SU-DHL-6 (cell line): ENCODE results near the gene YJU2.
"Not testable (repeated sequence)": the region's sequence is repeated elsewhere in the genome, so short reads cannot be mapped to it uniquely, and the experiment has no call there.

Source experiments
- H2AFZ ChIP-seq: fragments of 200-600 bp; sonication (generic); 2 replicates; pipeline ENCODE4 v1.6.1; 2014; ENCODE audit warnings: low read depth, mild to moderate bottlenecking, moderate library complexity, mixed read lengths, antibody characterized with exemption, low read length; ENCODE audit not compliant: severe bottlenecking
- H3F3A ChIP-seq: fragments of 200-600 bp; shearing (Covaris generic); 2 replicates; pipeline ENCODE4 v1.6.0; 2016; ENCODE audit warnings: antibody characterized with exemption, mild to moderate bottlenecking; ENCODE audit not compliant: insufficient read depth
- H3K27ac ChIP-seq: fragments of 200-600 bp; sonication (generic); 2 replicates; pipeline ENCODE4 v1.5.1; 2016; ENCODE audit warnings: low read depth, mild to moderate bottlenecking, low read length, moderate library complexity, mixed read lengths
- H3K27me3 ChIP-seq: fragments of 200-600 bp; sonication (generic), shearing (Covaris generic); 2 replicates; pipeline ENCODE4 v1.6.0; 2014; ENCODE audit warnings: mild to moderate bottlenecking, low read length
- H3K36me3 ChIP-seq: fragments of 200-600 bp; sonication (generic); 2 replicates; pipeline ENCODE4 v1.6.1; 2014; ENCODE audit warnings: mild to moderate bottlenecking, low read length, mixed read lengths
- H3K4me2 ChIP-seq: fragments of 300-600, 200-600 bp; shearing (Covaris generic), sonication (generic); 2 replicates; pipeline ENCODE4 v1.6.0; 2014; ENCODE audit warnings: low read length, low read depth, mild to moderate bottlenecking; ENCODE audit not compliant: poor library complexity, severe bottlenecking
- H3K4me3 ChIP-seq: fragments of 200-600 bp; sonication (generic); 2 replicates; pipeline ENCODE4 v1.5.1; 2014; ENCODE audit warnings: antibody characterized with exemption, low read length, mild to moderate bottlenecking, mixed read lengths; ENCODE audit not compliant: insufficient read depth, poor library complexity, severe bottlenecking
- H3K79me2 ChIP-seq: fragments of 200-600 bp; sonication (generic); 2 replicates; pipeline ENCODE4 v1.6.1; 2014; ENCODE audit warnings: mild to moderate bottlenecking, low read length, moderate library complexity; ENCODE audit not compliant: insufficient read depth
- H3K9ac ChIP-seq: fragments of 200-600 bp; sonication (generic); 2 replicates; pipeline ENCODE4 v1.7.0; 2014; ENCODE audit warnings: mild to moderate bottlenecking, low read length
- H3K9me2 ChIP-seq: fragments of 200-600 bp; sonication (generic); replicated peaks from 2 replicates; pipeline ENCODE4 v1.6.1; 2014; ENCODE audit warnings: low read length; ENCODE audit not compliant: insufficient read depth
- H3K9me3 ChIP-seq: fragments of 200-600 bp; sonication (generic); 2 replicates; pipeline ENCODE4 v1.6.1; 2014; ENCODE audit warnings: low read length, mixed read lengths; ENCODE audit not compliant: insufficient read depth
- H4K20me1 ChIP-seq: fragments of 200-600 bp; sonication (generic); 2 replicates; pipeline ENCODE4 v1.6.1; 2014; ENCODE audit warnings: low read depth, mild to moderate bottlenecking, antibody characterized with exemption, low read length, moderate library complexity, mixed read lengths
- EZH2phosphoT487 ChIP-seq: fragments of 200-600 bp; sonication (generic), shearing (Covaris generic); conservative IDR thresholded peaks from 2 replicates; pipeline ENCODE4 v1.6.1; 2018; ENCODE audit warnings: mild to moderate bottlenecking, antibody characterized with exemption, low read length, moderate library complexity, mixed read lengths
- TF ChIP-seq, protein P1 (sequence below): fragments of 200-600 bp; sonication (generic); IDR thresholded peaks from one replicate; pipeline ENCODE4 v1.5.1; 2017; ENCODE audit warnings: antibody characterized with exemption, mild to moderate bottlenecking, low read length, moderate library complexity; ENCODE audit not compliant: insufficient read depth, poor library complexity, severe bottlenecking

Gene YJU2

DNA sequence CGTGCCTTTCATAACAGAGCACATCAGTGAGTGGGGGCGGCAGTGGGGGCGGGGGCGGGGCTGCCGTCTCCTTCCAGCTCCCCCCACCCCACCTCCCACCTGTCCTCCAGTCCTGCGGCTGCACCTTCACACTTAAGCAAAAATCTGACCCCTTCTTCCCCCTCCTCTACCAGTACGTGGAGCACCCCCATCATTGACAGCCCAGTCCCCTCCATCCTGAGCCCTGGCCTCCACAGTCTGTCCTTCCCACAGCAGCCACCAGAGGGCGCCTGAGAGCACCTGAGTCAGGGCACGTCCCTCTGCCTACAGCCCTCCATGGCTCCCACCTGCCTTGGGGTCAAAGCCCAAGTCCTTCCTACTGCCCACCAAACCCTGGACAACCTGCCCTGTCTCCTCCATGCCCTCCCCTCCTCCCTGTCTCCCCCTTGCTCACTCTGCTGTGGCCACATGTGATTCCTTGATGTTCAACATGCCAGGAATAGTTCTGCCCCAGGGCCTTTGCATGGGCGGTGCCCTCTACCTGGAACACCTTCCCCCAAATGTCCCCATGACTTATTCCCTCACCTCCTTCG lies 13.5 kb upstream of the YJU2 start:
- Histone ChIP-seq H3K27ac (no peak overlapping the region), H4K20me1 (no peaks in the 10 kb centered on the region), H3K9ac (no peak overlapping the region), H3K9me2 (no peaks in the 10 kb centered on the region), H3K4me3 (no peak overlapping the region), H3K79me2 (no peaks in the 10 kb centered on the region), H3K9me3 (no peaks in the 10 kb centered on the region), H3F3A (no peaks in the 10 kb centered on the region), H3K4me2 (no peak overlapping the region), H3K36me3 (no peaks in the 10 kb centered on the region), H2AFZ (no peak overlapping the region), H3K27me3 (no peaks in the 10 kb centered on the region)
- TF ChIP-seq EZH2phosphoT487, result no peak
- TF ChIP-seq, protein P1, sequence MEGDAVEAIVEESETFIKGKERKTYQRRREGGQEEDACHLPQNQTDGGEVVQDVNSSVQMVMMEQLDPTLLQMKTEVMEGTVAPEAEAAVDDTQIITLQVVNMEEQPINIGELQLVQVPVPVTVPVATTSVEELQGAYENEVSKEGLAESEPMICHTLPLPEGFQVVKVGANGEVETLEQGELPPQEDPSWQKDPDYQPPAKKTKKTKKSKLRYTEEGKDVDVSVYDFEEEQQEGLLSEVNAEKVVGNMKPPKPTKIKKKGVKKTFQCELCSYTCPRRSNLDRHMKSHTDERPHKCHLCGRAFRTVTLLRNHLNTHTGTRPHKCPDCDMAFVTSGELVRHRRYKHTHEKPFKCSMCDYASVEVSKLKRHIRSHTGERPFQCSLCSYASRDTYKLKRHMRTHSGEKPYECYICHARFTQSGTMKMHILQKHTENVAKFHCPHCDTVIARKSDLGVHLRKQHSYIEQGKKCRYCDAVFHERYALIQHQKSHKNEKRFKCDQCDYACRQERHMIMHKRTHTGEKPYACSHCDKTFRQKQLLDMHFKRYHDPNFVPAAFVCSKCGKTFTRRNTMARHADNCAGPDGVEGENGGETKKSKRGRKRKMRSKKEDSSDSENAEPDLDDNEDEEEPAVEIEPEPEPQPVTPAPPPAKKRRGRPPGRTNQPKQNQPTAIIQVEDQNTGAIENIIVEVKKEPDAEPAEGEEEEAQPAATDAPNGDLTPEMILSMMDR, result peak; percentile 81

- Histone ChIP-seq H3F3A (no peaks in the 10 kb centered on the region), H3K79me2 (no peaks in the 10 kb centered on the region), H3K9me3 (no peaks in the 10 kb centered on the region), H3K9ac (no peak overlapping the region), H3K4me3 (no peak overlapping the region), H3K36me3 (no peaks in the 10 kb centered on the region), H3K27me3 (no peaks in the 10 kb centered on the region), H4K20me1 (no peaks in the 10 kb centered on the region), H2AFZ (no peak overlapping the region), H3K4me2 (no peak overlapping the region), H3K27ac (no peak overlapping the region), H3K9me2 (no peaks in the 10 kb centered on the region)
- no peak for TF ChIP-seq EZH2phosphoT487
- TF ChIP-seq, protein P1, result no peak
Measured at GRCh38 chr19:4234142-4234861, 12.6 kb upstream of the YJU2 start.

- Histone ChIP-seq H3K4me2 (no peak overlapping the region), H3K27me3 (no peaks in the 10 kb centered on the region), H3K9me3 (no peaks in the 10 kb centered on the region), H2AFZ (no peak overlapping the region), H3K36me3 (no peaks in the 10 kb centered on the region), H3K4me3 (no peak overlapping the region), H4K20me1 (no peaks in the 10 kb centered on the region), H3K27ac (no peak overlapping the region), H3K9me2 (no peaks in the 10 kb centered on the region), H3F3A (no peaks in the 10 kb centered on the region), H3K79me2 (no peaks in the 10 kb centered on the region), H3K9ac (no peak overlapping the region)
- TF ChIP-seq, protein P1, result no peak
- TF ChIP-seq EZH2phosphoT487, result no peak
Measured at GRCh38 chr19:4234862-4235201, 12.0 kb upstream of the YJU2 start.

GRCh38 chr19:4237510-4237909 lies 9.4 kb upstream of the YJU2 start:
- not testable (repeated sequence) for H3K9me2 ChIP-seq, H3K27me3 ChIP-seq, H3K27ac ChIP-seq, H3F3A ChIP-seq, H3K36me3 ChIP-seq, H3K9ac ChIP-seq, H3K79me2 ChIP-seq, H4K20me1 ChIP-seq, H3K4me3 ChIP-seq, H2AFZ ChIP-seq, H3K4me2 ChIP-seq, H3K9me3 ChIP-seq
